GM20000 (cell line): ENCODE data around the gene GOLGB1.

Source experiments
- DNase-seq: peaks from one replicate; pipeline ENCODE4 v3.0.0; 2012; ENCODE audit warnings: low spot score
- TF ChIP-seq, protein P1 (sequence below): IDR thresholded peaks from 2 replicates; pipeline ENCODE4 v1.5.1; 2012; ENCODE audit warnings: mild to moderate bottlenecking, control low read depth; ENCODE audit errors: extremely low read depth, missing control alignments

The GOLGB1 gene

DNA sequence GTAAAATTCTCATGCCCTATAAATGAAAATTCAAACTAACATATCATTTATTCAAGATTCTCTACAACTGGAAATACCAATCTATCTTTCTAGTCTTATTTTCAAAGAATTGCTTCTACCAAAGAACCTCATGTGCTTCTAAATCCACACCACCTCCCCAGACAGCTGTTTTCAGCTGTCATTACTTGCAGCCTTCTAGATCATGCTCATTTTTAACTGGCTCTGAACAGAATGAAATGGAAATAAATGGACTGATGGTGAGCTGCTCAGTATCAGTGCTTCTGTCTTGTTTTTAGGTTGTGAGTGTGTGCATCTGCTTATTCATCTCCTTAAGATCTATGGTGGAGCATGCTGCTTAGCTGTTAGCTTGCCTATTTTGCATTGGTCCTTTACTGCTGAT is 29.4 kb downstream of the GOLGB1 start:
- TF ChIP-seq, protein P1, sequence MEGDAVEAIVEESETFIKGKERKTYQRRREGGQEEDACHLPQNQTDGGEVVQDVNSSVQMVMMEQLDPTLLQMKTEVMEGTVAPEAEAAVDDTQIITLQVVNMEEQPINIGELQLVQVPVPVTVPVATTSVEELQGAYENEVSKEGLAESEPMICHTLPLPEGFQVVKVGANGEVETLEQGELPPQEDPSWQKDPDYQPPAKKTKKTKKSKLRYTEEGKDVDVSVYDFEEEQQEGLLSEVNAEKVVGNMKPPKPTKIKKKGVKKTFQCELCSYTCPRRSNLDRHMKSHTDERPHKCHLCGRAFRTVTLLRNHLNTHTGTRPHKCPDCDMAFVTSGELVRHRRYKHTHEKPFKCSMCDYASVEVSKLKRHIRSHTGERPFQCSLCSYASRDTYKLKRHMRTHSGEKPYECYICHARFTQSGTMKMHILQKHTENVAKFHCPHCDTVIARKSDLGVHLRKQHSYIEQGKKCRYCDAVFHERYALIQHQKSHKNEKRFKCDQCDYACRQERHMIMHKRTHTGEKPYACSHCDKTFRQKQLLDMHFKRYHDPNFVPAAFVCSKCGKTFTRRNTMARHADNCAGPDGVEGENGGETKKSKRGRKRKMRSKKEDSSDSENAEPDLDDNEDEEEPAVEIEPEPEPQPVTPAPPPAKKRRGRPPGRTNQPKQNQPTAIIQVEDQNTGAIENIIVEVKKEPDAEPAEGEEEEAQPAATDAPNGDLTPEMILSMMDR: no peak
- no peak for DNase-seq

- TF ChIP-seq, protein P1: no peak
- DNase-seq: no peak
Measured at GRCh38 chr3:121719423-121719822, 30.1 kb downstream of the GOLGB1 start.

DNA sequence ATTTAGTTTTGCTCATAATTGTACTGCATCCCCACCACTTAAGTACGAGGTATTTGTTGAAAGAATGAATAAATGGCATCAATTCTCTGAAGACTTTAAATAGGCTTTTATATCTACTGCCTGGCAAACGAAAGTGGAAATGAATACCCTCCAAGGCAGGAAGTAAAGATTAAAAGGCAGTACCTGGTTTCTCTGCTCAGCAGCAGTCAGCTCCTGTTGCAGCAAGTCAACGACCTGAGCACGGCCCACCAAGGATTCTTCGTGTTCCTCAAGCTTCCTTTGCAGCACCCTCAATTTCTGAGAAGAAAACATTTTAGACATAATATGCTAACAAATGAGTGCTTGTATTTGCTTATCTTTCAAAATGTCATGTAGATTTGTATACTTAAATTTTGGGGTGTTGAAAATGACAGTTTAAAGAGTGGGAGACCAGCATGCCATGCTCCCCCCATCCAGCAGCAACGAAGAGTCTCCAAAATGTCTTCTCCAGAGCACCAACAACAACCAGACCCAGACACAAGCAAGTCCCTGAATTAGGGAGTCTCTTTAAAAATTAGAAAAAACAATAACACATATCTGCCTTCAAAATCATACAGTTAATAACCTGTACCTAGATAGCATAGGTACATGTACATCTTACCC is 31.2 kb downstream of the GOLGB1 start:
- no peak for DNase-seq
- TF ChIP-seq, protein P1: no peak

DNA sequence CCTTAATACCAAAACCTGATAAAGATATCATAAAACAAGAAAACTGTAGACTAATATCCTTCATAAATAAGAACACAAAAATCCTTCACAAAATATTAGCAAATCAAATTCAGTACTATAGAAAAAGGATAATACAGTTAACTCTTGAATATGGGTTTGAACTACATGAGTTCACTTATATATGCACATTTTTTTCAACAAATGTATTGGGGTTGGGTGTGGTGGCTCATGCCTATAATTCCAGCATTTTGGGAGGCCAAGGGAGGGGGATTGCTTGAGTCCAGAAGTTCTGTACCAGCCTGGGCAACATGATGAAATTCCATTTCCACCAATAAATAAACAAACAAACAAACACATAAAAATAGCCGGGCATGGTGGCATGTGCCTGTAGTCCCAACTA is 39.2 kb downstream of the GOLGB1 start:
- DNase-seq: no peak
- TF ChIP-seq, protein P1: no peak

DNA sequence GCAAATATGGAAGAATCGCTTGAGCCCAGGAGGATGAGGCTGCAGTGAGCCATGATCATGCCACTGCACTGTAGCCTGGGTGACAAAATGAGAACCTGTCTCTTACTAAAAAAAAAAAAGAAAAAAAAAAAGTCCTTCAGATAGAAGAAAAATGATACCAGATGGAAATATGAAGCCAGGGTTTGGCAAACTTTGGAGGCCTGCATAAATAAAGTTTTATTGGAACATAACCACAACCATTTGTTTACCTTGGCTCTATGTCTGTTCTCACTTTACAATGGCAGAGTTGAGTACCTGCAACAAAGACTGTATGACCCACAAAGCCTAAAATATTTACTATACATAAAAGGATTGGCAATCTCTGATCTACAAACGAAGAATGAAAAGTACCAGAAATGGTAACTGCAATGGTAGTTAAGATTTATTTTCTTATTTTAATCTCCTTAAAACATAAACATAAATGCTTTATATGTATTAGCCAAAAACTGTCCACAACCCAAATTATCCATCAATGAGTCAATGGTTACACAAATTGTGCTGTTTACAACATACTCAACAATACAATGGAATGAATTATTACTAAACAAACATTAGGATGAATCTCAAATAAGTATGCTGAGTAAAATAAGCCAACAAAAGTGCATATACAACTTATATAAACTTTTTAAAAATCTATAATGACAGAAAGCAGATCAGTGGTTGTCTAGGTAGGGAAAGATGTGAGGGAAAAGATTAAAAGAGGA is 41.8 kb downstream of the GOLGB1 start:
- TF ChIP-seq, protein P1: no peak
- no peak for DNase-seq

GRCh38 chr3:121705541-121705940 is 44.0 kb downstream of the GOLGB1 start:
- TF ChIP-seq, protein P1: no peak
- no peak for DNase-seq

GRCh38 chr3:121703973-121704372 is 45.6 kb downstream of the GOLGB1 start:
- no peak for DNase-seq
- TF ChIP-seq, protein P1: no peak
